Measurements from ENCODE around the gene ADAM20. TPM values are rescaled to one million over a fixed set of nuclear protein-coding genes. Genes with fewer than 3 reads are reported as not detected.

Gene ADAM20
- total RNA-seq (1 to 10 TPM in 1 of 2 donors, under 1 TPM in 1; 0.28 to 2.6 TPM), polyA plus RNA-seq (under 1 TPM; 0.01 to 0.06 TPM)

- peaks cover 0 to 6% (median 0%) of the 10 kb centered on the region in 4 donors for H3K36me3 ChIP-seq (ENCODE audit: control insufficient read depth in 4 of 4, insufficient read depth in 3 of 4, low read depth in 1 of 4, low read length in 3 of 4)
- no peaks in the 10 kb centered on the region for H3K4me1 ChIP-seq (ENCODE audit: control insufficient read depth in 4 of 4, insufficient read depth in 4 of 4, low read length in 3 of 4)
- peaks cover 0 to 2% (median 0%) of the 10 kb centered on the region in 4 donors for H3K9me3 ChIP-seq (ENCODE audit: control insufficient read depth in 4 of 4, low read length in 3 of 4)
- no peak within 1 kb of the TSS for H3K27ac ChIP-seq (ENCODE audit: low read depth in 1 of 2, low read length in 2 of 2)
- H3K4me3 ChIP-seq (ENCODE audit: low read depth in 1 of 3, low read length in 3 of 3): no peak within 1 kb of the TSS
- TF ChIP-seq GABPA (IDR thresholded peaks at IDR 0.05 in 1 of 2, conservative IDR thresholded peaks at IDR 0.05 in 1 of 2): no peak
- TF ChIP-seq SP1 (IDR thresholded peaks at IDR 0.05): no peak
- no peak for TF ChIP-seq ZBTB33 (IDR thresholded peaks at IDR 0.05)
- TF ChIP-seq FOXA2 (IDR thresholded peaks at IDR 0.05): no peak
- no peak for TF ChIP-seq RAD21 (IDR thresholded peaks at IDR 0.05)
- TF ChIP-seq FOXA1 (IDR thresholded peaks at IDR 0.05): no peak
- TF ChIP-seq CTCF (IDR thresholded peaks at IDR 0.05; ENCODE audit: low read depth, low read length, missing input control): no peak
- TF ChIP-seq REST (IDR thresholded peaks at IDR 0.05): no peak
- TF ChIP-seq NR2F2 (IDR thresholded peaks at IDR 0.05): no peak
- no peak for TF ChIP-seq YY1 (IDR thresholded peaks at IDR 0.05)
- no peak for TF ChIP-seq TAF1 (conservative IDR thresholded peaks at IDR 0.05)
- no peak for TF ChIP-seq HNF4A (conservative IDR thresholded peaks at IDR 0.05)
- TF ChIP-seq JUND (IDR thresholded peaks at IDR 0.05): no peak
- no peak for TF ChIP-seq ATF3 (IDR thresholded peaks at IDR 0.05)
- TF ChIP-seq EGR1 (IDR thresholded peaks at IDR 0.05; ENCODE audit: low read depth in 2 of 2): no peak
- no peak for TF ChIP-seq HNF4G (IDR thresholded peaks at IDR 0.05)
- TF ChIP-seq MAX (IDR thresholded peaks at IDR 0.05): no peak
- H3K9ac ChIP-seq (ENCODE audit: low read depth in 1 of 2, low read length in 2 of 2): no peak within 1 kb of the TSS
- H3K27me3 ChIP-seq (ENCODE audit: control insufficient read depth in 4 of 4, insufficient read depth in 4 of 4, low read length in 3 of 4): no peaks in the 10 kb centered on the region
- DNase-seq (ENCODE audit: low spot score): no peak
Measured at GRCh38 chr14:70534904-70535303, at the start of gene ADAM20. TSS of gene ADAM20 (minus strand) at chr14:70535004. CDS start at chr14:70524757, 10,247 bp downstream.
